ENCODE measurements around the gene ATAD1.
"Not testable (repeated sequence)": the region's sequence is repeated elsewhere in the genome, so short reads cannot be mapped to it uniquely, and the experiment has no call there.

Gene ATAD1

DNA sequence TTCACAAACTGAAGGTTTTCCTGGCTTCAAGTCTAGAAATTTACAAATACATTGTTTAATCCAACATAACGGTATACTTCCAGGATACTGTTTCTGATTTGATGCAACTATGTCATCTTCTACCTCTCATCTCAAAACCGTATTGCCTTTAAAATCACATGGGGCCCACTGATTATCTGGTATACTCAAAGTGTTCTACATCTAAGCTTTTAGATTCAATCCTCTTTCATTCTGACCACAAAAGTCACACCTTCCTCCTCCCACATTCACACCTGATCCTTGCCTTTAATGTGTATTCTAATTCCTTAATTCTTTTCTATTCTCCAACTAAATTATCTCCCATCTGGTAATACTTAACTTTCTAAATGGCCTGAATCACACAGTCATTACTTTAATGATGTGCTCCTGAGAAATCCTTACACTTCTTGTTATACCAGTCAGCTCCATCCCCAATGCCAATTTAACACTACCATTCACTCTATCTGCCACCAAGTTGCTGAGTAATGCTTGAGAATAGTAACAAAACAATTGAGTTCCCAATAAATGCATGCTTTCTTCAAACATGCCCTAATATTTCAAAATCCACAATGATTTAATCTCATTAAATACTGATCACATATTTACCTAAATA is 13.0 kb downstream of the ATAD1 start:
- DNase-seq = no peak
- H3K9me3 ChIP-seq (ENCODE audit: control insufficient read depth, low read length) = no peaks in the 10 kb centered on the region
- no peak overlapping the region for H3K27ac ChIP-seq (ENCODE audit: insufficient read depth, low read length, poor library complexity, severe bottlenecking)
- no peaks in the 10 kb centered on the region for H3K4me1 ChIP-seq (ENCODE audit: control insufficient read depth, insufficient read depth, low read length, poor library complexity, severe bottlenecking)
- peaks cover 18% of the 10 kb centered on the region for H3K36me3 ChIP-seq (ENCODE audit: control insufficient read depth, insufficient read depth, low read length)
- no peak overlapping the region for H3K4me3 ChIP-seq (ENCODE audit: insufficient read depth, low read depth, low read length, poor library complexity, severe bottlenecking)
- H3K27me3 ChIP-seq (replicated peaks; ENCODE audit: control insufficient read depth, insufficient read depth, low read length, poor library complexity, severe bottlenecking) = no peaks in the 10 kb centered on the region

DNA sequence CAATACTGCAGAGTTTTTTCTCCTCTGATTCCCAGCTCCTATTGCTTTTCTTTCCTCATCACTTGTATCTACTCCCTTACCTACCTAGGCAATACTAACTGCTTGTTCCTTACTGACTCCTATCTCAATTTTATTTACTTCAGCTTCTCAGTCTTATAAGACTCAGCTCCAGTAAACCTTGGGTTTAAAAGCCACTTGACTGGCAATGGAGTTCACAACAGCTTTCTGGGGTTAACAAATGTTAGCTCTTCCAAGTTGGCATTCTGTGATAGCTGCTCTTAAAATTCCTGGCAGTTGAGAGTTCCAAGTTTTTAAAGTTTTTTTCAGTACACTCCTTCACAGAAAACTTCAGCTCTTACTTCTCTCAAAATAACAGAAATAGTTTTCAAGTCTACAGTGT is 14.2 kb downstream of the ATAD1 start:
- no peaks in the 10 kb centered on the region for H3K4me1 ChIP-seq (ENCODE audit: control insufficient read depth, insufficient read depth, low read length, poor library complexity, severe bottlenecking)
- H3K36me3 ChIP-seq (ENCODE audit: control insufficient read depth, insufficient read depth, low read length) = peaks cover 21% of the 10 kb centered on the region
- H3K27ac ChIP-seq (ENCODE audit: insufficient read depth, low read length, poor library complexity, severe bottlenecking) = no peak overlapping the region
- no peaks in the 10 kb centered on the region for H3K9me3 ChIP-seq (ENCODE audit: control insufficient read depth, low read length)
- DNase-seq = no peak
- no peaks in the 10 kb centered on the region for H3K27me3 ChIP-seq (replicated peaks; ENCODE audit: control insufficient read depth, insufficient read depth, low read length, poor library complexity, severe bottlenecking)
- H3K4me3 ChIP-seq (ENCODE audit: insufficient read depth, low read depth, low read length, poor library complexity, severe bottlenecking) = no peak overlapping the region

DNA sequence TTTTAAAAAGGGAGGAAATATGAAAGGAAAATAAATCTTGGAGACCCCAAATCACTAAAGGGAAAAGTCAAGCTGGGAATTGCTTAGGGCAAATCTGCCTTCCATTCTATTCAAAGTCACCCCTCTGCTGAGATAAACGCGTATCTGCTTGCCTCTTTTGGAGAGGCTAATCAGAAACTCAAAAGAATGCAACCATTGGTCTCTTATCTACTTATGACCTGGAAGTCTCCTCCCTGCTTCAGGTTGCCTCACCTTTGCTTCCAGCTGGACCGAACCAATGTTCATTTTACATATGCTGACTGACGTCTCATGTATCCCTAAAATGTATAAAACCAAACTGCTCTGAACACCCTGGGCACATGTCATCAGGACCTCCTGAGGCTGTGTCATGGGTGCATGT is 14.7 kb downstream of the ATAD1 start:
- no peaks in the 10 kb centered on the region for H3K9me3 ChIP-seq (ENCODE audit: control insufficient read depth, low read length)
- H3K4me1 ChIP-seq (ENCODE audit: control insufficient read depth, insufficient read depth, low read length, poor library complexity, severe bottlenecking) = no peaks in the 10 kb centered on the region
- H3K27ac ChIP-seq (ENCODE audit: insufficient read depth, low read length, poor library complexity, severe bottlenecking) = no peak overlapping the region
- DNase-seq = no peak
- no peaks in the 10 kb centered on the region for H3K27me3 ChIP-seq (replicated peaks; ENCODE audit: control insufficient read depth, insufficient read depth, low read length, poor library complexity, severe bottlenecking)
- no peak overlapping the region for H3K4me3 ChIP-seq (ENCODE audit: insufficient read depth, low read depth, low read length, poor library complexity, severe bottlenecking)
- H3K36me3 ChIP-seq (ENCODE audit: control insufficient read depth, insufficient read depth, low read length) = peaks cover 21% of the 10 kb centered on the region

DNA sequence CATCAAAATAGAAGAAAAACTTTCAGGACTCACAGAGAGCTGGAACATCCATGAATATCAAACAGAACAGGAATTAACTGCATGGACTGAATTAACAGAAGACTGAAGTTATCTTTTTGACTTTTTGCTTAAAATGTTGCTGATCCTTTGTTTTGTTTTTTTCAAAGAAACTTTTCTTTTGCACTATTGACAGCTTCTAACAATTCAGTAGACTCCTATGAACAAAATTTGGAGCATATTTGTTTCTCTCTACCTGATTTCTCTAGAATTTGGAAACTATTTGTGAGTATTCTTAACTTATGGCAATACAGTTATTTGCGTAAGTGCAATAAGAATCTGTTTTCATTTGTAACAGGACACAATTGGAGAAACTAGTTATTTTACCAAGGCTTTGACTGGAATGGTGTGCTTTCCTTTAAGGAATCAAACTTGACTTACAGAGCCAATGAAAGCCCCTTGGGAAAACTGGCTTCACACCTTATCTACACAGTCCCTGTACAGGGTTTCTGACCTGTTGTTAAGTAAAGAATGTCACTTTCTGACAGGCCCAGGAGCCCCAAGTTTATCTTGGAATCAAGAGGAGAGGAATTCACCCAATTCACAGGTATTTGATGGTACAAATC is 16.1 kb downstream of the ATAD1 start:
- H3K27ac ChIP-seq (ENCODE audit: insufficient read depth, low read length, poor library complexity, severe bottlenecking); H3K9me3 ChIP-seq (ENCODE audit: control insufficient read depth, low read length); H3K27me3 ChIP-seq (replicated peaks; ENCODE audit: control insufficient read depth, insufficient read depth, low read length, poor library complexity, severe bottlenecking); H3K4me1 ChIP-seq (ENCODE audit: control insufficient read depth, insufficient read depth, low read length, poor library complexity, severe bottlenecking); DNase-seq; H3K4me3 ChIP-seq (ENCODE audit: insufficient read depth, low read depth, low read length, poor library complexity, severe bottlenecking): not testable (repeated sequence)
- peaks cover 21% of the 10 kb centered on the region for H3K36me3 ChIP-seq (ENCODE audit: control insufficient read depth, insufficient read depth, low read length)

DNA sequence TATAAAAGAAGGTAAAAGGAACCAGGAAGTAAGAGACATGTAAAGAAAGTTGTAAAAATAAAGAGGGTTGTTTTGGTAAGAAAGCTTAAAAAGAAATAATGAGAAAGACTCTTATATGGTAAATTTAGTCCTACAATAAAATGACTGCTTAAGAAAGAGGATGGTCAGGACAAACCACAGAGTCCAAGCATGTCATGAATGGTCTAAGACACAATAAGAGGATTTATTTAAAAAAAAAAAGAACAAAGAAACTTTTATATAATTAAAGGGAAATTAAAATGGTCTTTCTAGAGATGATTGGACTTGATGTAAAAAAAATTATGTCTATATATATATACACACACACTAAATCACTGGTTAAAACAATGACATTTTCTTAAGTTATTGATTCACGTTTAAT is 18.2 kb downstream of the ATAD1 start:
- Histone ChIP-seq H3K36me3 (ENCODE audit: control insufficient read depth, insufficient read depth, low read length) (peaks cover 18% of the 10 kb centered on the region), H3K4me1 (ENCODE audit: control insufficient read depth, insufficient read depth, low read length, poor library complexity, severe bottlenecking) (no peaks in the 10 kb centered on the region)
- DNase-seq = no peak

DNA sequence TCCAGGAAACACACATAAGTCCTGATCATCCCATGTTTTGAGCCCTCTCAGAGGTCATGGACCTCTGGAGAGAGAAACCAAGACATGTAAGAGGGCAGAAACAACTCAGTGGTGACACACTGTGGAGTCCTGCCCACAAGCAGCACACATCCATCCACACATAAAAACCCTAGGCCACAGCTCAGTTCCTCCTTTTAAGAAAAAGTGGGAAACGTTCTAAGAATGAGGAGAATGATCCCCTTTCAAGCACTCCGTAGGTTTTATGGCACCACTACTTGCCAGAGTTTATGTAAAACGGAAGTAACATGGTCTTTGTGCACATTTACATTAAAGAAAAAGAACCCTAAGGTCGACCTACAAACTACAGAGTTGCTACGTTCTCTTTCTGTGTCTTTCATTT is 19.9 kb downstream of the ATAD1 start:
- DNase-seq = no peak
- Histone ChIP-seq H3K27me3 (replicated peaks; ENCODE audit: control insufficient read depth, insufficient read depth, low read length, poor library complexity, severe bottlenecking) (no peaks in the 10 kb centered on the region), H3K4me3 (ENCODE audit: insufficient read depth, low read depth, low read length, poor library complexity, severe bottlenecking) (no peak overlapping the region), H3K27ac (ENCODE audit: insufficient read depth, low read length, poor library complexity, severe bottlenecking) (no peak overlapping the region), H3K4me1 (ENCODE audit: control insufficient read depth, insufficient read depth, low read length, poor library complexity, severe bottlenecking) (no peaks in the 10 kb centered on the region), H3K9me3 (ENCODE audit: control insufficient read depth, low read length) (no peaks in the 10 kb centered on the region), H3K36me3 (ENCODE audit: control insufficient read depth, insufficient read depth, low read length) (peaks cover 11% of the 10 kb centered on the region)

More for the DNA sequence above, 18.2 kb downstream of the ATAD1 start:
- Histone ChIP-seq H3K4me3 (ENCODE audit: insufficient read depth, low read depth, low read length, poor library complexity, severe bottlenecking) (no peak overlapping the region), H3K27ac (ENCODE audit: insufficient read depth, low read length, poor library complexity, severe bottlenecking) (no peak overlapping the region), H3K9me3 (ENCODE audit: control insufficient read depth, low read length) (no peaks in the 10 kb centered on the region), H3K27me3 (replicated peaks; ENCODE audit: control insufficient read depth, insufficient read depth, low read length, poor library complexity, severe bottlenecking) (no peaks in the 10 kb centered on the region)

DNA sequence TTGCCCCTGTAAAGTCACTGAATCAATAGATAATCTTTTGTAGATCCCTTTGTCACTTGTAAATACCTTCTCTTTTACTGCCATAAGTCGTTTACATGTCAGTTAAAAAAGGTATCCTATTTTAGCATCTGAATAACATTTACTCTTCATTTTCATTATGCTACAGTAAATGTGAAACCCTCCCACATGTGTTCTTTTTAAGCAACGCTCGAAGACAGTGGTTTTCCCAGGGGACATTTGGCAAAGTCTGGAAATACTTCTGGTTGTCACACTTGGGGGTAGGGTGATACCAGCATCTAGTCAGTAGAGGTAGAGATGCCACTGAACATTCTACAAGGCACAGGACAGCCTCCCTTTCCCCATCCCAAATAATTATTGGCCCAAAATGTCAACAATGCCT is 23.7 kb downstream of the ATAD1 start:
- no peaks in the 10 kb centered on the region for H3K27me3 ChIP-seq (replicated peaks; ENCODE audit: control insufficient read depth, insufficient read depth, low read length, poor library complexity, severe bottlenecking)
- H3K4me1 ChIP-seq (ENCODE audit: control insufficient read depth, insufficient read depth, low read length, poor library complexity, severe bottlenecking) = no peaks in the 10 kb centered on the region
- H3K4me3 ChIP-seq (ENCODE audit: insufficient read depth, low read depth, low read length, poor library complexity, severe bottlenecking) = no peak overlapping the region
- DNase-seq = no peak
- no peaks in the 10 kb centered on the region for H3K9me3 ChIP-seq (ENCODE audit: control insufficient read depth, low read length)
- peaks cover 12% of the 10 kb centered on the region for H3K36me3 ChIP-seq (ENCODE audit: control insufficient read depth, insufficient read depth, low read length)
- H3K27ac ChIP-seq (ENCODE audit: insufficient read depth, low read length, poor library complexity, severe bottlenecking) = no peak overlapping the region

DNA sequence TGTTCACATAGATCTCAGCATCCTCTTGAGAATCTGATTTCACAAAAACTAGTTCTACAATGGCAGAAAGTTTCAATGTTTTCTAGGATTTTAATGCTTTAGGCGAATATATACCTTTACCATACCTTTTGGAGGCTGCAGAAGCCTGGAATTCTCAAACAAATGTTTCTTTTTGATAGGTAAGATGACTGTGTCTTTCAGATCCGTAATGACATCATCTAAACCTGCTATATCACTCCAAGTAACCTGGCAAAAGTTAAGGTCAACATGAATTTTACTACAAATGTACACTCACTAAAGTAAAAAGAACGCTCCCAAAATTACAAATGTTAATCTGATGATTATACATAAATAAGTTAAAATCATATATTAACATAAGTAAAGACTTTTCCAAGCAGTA is 27.8 kb downstream of the ATAD1 start:
- no peaks in the 10 kb centered on the region for H3K9me3 ChIP-seq (ENCODE audit: control insufficient read depth, low read length)
- H3K4me1 ChIP-seq (ENCODE audit: control insufficient read depth, insufficient read depth, low read length, poor library complexity, severe bottlenecking) = no peaks in the 10 kb centered on the region
- no peak for DNase-seq
- peaks cover 17% of the 10 kb centered on the region for H3K36me3 ChIP-seq (ENCODE audit: control insufficient read depth, insufficient read depth, low read length)
- H3K27me3 ChIP-seq (replicated peaks; ENCODE audit: control insufficient read depth, insufficient read depth, low read length, poor library complexity, severe bottlenecking) = no peaks in the 10 kb centered on the region
- H3K27ac ChIP-seq (ENCODE audit: insufficient read depth, low read length, poor library complexity, severe bottlenecking) = no peak overlapping the region
- no peak overlapping the region for H3K4me3 ChIP-seq (ENCODE audit: insufficient read depth, low read depth, low read length, poor library complexity, severe bottlenecking)

DNA sequence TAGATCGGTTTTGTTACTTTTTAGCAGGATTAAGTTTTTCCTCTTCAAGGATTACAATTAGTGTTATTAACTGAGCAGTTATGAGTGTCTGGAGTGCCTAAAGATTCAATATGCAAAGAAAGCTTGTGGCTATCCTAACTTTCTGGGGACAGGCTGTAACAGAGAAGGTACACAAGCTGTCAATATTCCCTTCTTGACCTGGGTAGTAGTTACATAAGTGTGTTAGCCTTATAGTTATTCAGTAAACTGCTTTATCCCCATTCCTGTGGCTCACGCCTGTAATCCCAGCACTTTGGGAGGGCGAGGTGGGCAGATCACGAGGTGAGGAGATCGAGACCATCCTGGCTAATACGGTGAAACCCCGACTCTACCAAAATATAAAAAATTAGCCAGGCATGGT is 31.6 kb downstream of the ATAD1 start:
- DNase-seq = no peak
- Histone ChIP-seq H3K4me1 (ENCODE audit: control insufficient read depth, insufficient read depth, low read length, poor library complexity, severe bottlenecking) (peaks cover 2% of the 10 kb centered on the region), H3K4me3 (ENCODE audit: insufficient read depth, low read depth, low read length, poor library complexity, severe bottlenecking) (no peak overlapping the region), H3K27me3 (replicated peaks; ENCODE audit: control insufficient read depth, insufficient read depth, low read length, poor library complexity, severe bottlenecking) (no peaks in the 10 kb centered on the region), H3K9me3 (ENCODE audit: control insufficient read depth, low read length) (no peaks in the 10 kb centered on the region), H3K36me3 (ENCODE audit: control insufficient read depth, insufficient read depth, low read length) (peaks cover 23% of the 10 kb centered on the region), H3K27ac (ENCODE audit: insufficient read depth, low read length, poor library complexity, severe bottlenecking) (no peak overlapping the region)

DNA sequence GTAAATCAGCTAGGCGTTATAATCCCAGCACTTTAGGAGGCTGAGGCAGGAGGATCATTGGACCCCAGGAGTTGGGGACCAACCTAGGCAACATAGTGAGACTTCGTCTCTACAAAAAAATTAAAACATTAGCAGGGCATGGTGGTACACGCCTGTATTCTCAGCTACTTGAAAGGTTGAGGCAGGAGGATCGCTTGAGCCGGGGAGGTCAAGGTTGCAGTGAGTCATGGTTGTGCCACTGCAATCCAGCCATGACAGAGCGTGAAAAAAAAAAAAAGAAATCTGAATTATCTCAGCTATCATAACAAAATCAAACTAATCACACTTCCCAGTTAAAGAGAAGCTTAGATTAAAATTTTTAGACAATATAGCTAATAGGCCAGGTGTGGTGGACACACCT is 35.3 kb downstream of the ATAD1 start:
- H3K36me3 ChIP-seq (ENCODE audit: control insufficient read depth, insufficient read depth, low read length) = peaks cover 27% of the 10 kb centered on the region
- no peak for DNase-seq
- H3K27me3 ChIP-seq (replicated peaks; ENCODE audit: control insufficient read depth, insufficient read depth, low read length, poor library complexity, severe bottlenecking) = no peaks in the 10 kb centered on the region
- H3K9me3 ChIP-seq (ENCODE audit: control insufficient read depth, low read length) = no peaks in the 10 kb centered on the region
- no peak overlapping the region for H3K4me3 ChIP-seq (ENCODE audit: insufficient read depth, low read depth, low read length, poor library complexity, severe bottlenecking)
- H3K27ac ChIP-seq (ENCODE audit: insufficient read depth, low read length, poor library complexity, severe bottlenecking) = no peak overlapping the region
- H3K4me1 ChIP-seq (ENCODE audit: control insufficient read depth, insufficient read depth, low read length, poor library complexity, severe bottlenecking) = peaks cover 2% of the 10 kb centered on the region

Data from effector memory CD4-positive, alpha-beta T cell (primary cell).